Nephron (organoid): ENCODE data around the gene SLC25A12.

Experiments
- H3K27ac Mint-ChIP-seq, 3 experiments: 2 replicates each; pipeline ENCODE4 v1.8.0; 2020; ENCODE audit warnings: mixed read lengths in 3 of 3, mild to moderate bottlenecking in 2 of 3, moderate library complexity in 1 of 3
- H3K27me3 Mint-ChIP-seq: 2 replicates; pipeline ENCODE4 v1.8.0; 2021; ENCODE audit warnings: low read depth, mild to moderate bottlenecking, moderate library complexity, mixed read lengths
- H3K36me3 Mint-ChIP-seq: 2 replicates; pipeline ENCODE4 v1.8.0; 2020; ENCODE audit warnings: low read depth, mixed read lengths
- H3K4me1 Mint-ChIP-seq: 2 replicates; pipeline ENCODE4 v1.8.0; 2020; ENCODE audit warnings: mixed read lengths
- H3K4me3 Mint-ChIP-seq, 3 experiments: 2 replicates each; pipeline ENCODE4 v1.8.0; 2020; ENCODE audit warnings: mild to moderate bottlenecking in 3 of 3, mixed read lengths in 3 of 3, moderate library complexity in 2 of 3
- H3K9me3 Mint-ChIP-seq: 2 replicates; pipeline ENCODE4 v1.8.0; 2020; ENCODE audit warnings: mixed read lengths
- TF ChIP-seq, protein P1 (sequence below), 3 experiments: fragments of 200-600 bp; sonication (generic); IDR thresholded peaks; one replicate each; pipeline ENCODE4 v1.5.0; 2021; ENCODE audit warnings: antibody characterized with exemption in 3 of 3; ENCODE audit not compliant: unreplicated experiment in 3 of 3

Gene SLC25A12

DNA sequence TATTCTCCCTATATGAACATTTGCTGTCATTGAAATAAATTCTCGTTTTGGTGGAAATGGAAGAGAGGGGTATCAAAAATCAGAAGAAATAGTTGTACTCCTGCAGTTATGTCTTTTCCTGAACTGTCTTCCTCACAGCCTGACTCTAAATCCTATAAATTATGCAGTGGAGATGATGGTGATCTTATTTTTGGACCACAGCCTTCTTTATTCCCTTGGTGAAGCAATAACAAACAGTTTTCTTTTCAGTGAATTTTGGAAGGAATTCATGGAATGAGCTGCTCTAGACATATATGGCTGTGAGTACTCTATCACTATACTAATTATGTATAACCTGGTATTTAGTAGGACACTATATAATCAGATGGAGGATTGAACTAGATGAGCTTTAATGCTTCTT lies 1.7 kb upstream of the SLC25A12 start:
- Mint-ChIP-seq H3K9me3 (peaks cover 4% of the 10 kb centered on the region), H3K36me3 (peaks cover 8% of the 10 kb centered on the region), H3K27me3 (no peaks in the 10 kb centered on the region), H3K4me3 (peak overlapping the region; percentile 44 to 94 (median 94)), H3K4me1 (peaks cover 30% of the 10 kb centered on the region), H3K27ac (peak overlapping the region in 2 of 3 experiments; percentile 23 to 26)
- TF ChIP-seq, protein P1, sequence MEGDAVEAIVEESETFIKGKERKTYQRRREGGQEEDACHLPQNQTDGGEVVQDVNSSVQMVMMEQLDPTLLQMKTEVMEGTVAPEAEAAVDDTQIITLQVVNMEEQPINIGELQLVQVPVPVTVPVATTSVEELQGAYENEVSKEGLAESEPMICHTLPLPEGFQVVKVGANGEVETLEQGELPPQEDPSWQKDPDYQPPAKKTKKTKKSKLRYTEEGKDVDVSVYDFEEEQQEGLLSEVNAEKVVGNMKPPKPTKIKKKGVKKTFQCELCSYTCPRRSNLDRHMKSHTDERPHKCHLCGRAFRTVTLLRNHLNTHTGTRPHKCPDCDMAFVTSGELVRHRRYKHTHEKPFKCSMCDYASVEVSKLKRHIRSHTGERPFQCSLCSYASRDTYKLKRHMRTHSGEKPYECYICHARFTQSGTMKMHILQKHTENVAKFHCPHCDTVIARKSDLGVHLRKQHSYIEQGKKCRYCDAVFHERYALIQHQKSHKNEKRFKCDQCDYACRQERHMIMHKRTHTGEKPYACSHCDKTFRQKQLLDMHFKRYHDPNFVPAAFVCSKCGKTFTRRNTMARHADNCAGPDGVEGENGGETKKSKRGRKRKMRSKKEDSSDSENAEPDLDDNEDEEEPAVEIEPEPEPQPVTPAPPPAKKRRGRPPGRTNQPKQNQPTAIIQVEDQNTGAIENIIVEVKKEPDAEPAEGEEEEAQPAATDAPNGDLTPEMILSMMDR (IDR thresholded peaks at IDR 0.05; ENCODE audit: unreplicated experiment in 3 of 3) = no peak

DNA sequence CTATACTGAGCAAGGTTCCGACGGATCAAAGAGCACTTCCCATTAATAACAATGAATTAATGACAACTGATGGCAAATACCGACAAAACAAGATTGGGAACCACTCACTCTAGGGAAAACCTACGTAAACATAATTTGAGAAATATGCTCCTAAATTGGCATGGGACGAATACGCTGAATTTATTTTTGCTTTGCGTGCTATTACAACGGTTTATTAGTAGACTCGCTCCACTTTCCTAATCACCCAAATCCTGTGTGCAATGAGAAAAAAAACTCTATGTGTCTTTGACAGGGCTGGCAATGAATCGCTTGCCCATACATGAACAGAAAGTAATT lies 536 bp upstream of the SLC25A12 start:
- H3K9me3 Mint-ChIP-seq = peaks cover 4% of the 10 kb centered on the region
- peak overlapping the region; percentile 50 to 91 (median 88) for H3K27ac Mint-ChIP-seq
- peaks cover 10% of the 10 kb centered on the region for H3K36me3 Mint-ChIP-seq
- no peaks in the 10 kb centered on the region for H3K27me3 Mint-ChIP-seq
- peak overlapping the region; percentile 87 to 94 (median 94) for H3K4me3 Mint-ChIP-seq
- peaks cover 30% of the 10 kb centered on the region for H3K4me1 Mint-ChIP-seq
- TF ChIP-seq, protein P1 (IDR thresholded peaks at IDR 0.05; ENCODE audit: unreplicated experiment in 3 of 3) = no peak

DNA sequence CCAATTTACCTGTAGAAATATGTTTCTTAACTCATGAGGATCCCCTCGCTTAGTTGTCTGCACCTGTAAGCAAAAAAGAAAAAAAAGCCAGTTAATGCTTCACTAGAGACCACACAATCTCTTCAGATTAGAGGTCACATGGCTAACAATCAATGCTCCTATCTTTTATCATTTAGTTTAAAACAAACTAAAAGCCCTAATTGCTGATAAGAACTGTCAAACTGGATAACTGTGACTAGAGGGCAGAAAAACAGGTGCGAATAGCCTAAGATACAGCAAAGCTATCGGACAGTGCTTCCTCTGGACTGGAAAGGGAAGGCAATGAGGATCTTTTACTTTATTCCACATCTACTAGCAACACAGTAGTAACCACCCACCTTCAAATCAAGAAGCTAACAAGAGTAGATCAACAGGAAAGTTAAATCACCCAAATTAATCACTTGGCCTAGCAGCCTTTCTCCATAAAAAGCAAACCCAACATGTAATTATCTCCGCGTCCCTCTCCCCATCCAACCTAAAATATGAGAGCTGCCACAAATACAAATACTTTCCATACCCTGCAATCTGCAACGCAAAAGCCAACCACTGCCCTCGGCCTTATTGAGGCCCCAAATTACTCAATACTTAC lies 734 bp downstream of the SLC25A12 start:
- H3K27me3 Mint-ChIP-seq = no peaks in the 10 kb centered on the region
- H3K27ac Mint-ChIP-seq = peak overlapping the region; percentile 50 to 84 (median 72)
- H3K9me3 Mint-ChIP-seq = peaks cover 4% of the 10 kb centered on the region
- peaks cover 17% of the 10 kb centered on the region for H3K36me3 Mint-ChIP-seq
- peaks cover 30% of the 10 kb centered on the region for H3K4me1 Mint-ChIP-seq
- H3K4me3 Mint-ChIP-seq = peak overlapping the region; percentile 87 to 94 (median 94)
- TF ChIP-seq, protein P1 (IDR thresholded peaks at IDR 0.05; ENCODE audit: unreplicated experiment in 3 of 3) = no peak

- Mint-ChIP-seq H3K4me1 (peaks cover 22% of the 10 kb centered on the region), H3K27ac (no peak overlapping the region), H3K36me3 (peaks cover 21% of the 10 kb centered on the region), H3K27me3 (no peaks in the 10 kb centered on the region), H3K4me3 (no peak overlapping the region), H3K9me3 (no peaks in the 10 kb centered on the region)
- TF ChIP-seq, protein P1 (IDR thresholded peaks at IDR 0.05; ENCODE audit: unreplicated experiment in 3 of 3) = no peak
Observed at GRCh38 chr2:171889808-171890207, 4.2 kb downstream of the SLC25A12 start.

DNA sequence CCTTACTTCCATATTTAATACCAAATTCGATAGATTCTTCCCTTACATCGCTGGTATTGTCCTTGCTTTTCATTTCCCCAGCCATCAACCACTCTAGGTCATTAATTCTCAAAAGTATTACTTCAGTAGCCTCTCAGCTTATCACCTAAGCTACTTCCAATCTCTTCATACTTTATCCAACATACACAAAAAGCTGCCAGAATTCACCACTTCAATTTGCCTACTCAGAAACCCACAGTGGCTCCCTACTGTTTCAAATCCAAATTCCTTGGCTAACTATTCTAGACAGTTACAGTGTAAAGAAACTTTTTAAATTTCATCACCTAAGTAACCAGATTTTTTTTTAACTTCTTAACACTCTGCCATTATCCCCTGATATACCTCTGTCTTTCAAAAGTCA lies 4.7 kb downstream of the SLC25A12 start:
- Mint-ChIP-seq H3K27me3 (no peaks in the 10 kb centered on the region), H3K27ac (no peak overlapping the region), H3K4me1 (peaks cover 18% of the 10 kb centered on the region), H3K4me3 (no peak overlapping the region), H3K9me3 (no peaks in the 10 kb centered on the region), H3K36me3 (peaks cover 21% of the 10 kb centered on the region)
- TF ChIP-seq, protein P1 (IDR thresholded peaks at IDR 0.05; ENCODE audit: unreplicated experiment in 3 of 3) = no peak

GRCh38 chr2:171883275-171883893 lies 10.7 kb downstream of the SLC25A12 start:
- TF ChIP-seq, protein P1 (IDR thresholded peaks at IDR 0.05; ENCODE audit: unreplicated experiment in 3 of 3) = no peak
- Mint-ChIP-seq H3K4me3 (no peak overlapping the region), H3K9me3 (no peaks in the 10 kb centered on the region), H3K4me1 (peaks cover 13% of the 10 kb centered on the region), H3K27ac (no peak overlapping the region), H3K36me3 (peaks cover 9% of the 10 kb centered on the region), H3K27me3 (no peaks in the 10 kb centered on the region)
